HG02870 (cell line): Measurements from ENCODE around the gene EHBP1L1.
A peak's percentile ranks its signal among the peaks of the same experiment; 100 is the strongest.
"Not testable (repeated sequence)": the region's sequence is repeated elsewhere in the genome, so short reads cannot be mapped to it uniquely, and the experiment has no call there.

Experiments used
- ATAC-seq: cut with Tn5 transposase; IDR thresholded peaks from one replicate; pipeline ENCODE4 v1.9.1; 2021; ENCODE audit warnings: mild to moderate bottlenecking, moderate library complexity; ENCODE audit not compliant: unreplicated experiment

EHBP1L1 gene

DNA sequence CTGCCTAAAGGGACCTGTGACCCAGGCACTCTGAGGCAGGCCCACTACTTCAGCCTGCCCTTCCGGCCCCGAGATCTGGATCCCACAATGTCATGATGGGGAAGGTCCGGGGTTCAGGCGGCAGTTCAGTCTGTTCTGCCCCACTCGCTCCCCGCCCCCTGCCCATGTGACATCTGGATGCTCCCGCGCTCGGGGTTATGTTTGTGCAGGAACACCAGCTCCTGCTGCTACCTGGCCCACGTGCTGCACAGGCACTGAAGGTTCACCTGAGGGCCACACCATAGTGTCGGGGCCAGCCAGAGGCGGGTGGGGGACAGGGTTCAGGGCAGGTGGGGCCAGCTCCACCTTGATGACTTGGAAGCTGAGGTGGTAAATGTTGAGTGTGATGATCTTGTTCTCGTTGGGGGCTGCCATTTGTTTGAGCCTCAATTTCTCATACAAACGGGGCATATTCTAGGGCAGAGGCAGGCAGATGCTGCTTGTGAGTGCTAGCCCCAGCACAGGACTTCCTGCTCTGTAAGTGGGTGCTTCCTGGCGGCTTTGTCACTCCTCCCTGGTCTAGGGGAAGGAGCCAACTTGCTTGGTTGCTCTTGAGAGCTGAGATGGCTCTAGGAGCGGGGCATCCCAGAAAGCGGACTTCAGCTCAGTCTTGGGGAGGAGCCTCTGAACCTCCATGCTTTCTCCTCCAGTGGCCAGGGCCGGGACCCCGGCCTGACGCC lies 57.7 kb downstream of the EHBP1L1 start:
- ATAC-seq = no peak

DNA sequence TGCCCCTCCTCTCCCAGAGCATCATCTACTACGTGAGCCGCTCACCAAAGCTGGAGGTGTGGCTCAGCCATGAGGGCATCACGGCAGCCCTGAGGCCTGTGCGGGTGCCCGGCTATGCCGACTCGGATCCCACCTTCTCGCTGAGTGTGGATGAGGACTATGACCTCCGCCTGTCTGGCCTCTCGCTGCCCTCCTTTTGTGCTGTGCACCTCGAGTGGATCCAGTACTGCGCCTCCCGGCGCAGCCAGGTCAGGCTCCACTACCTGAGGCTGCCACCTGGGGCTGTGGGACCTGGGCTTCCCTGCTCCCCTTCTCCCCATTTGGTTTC lies 58.2 kb downstream of the EHBP1L1 start:
- ATAC-seq = no peak

DNA sequence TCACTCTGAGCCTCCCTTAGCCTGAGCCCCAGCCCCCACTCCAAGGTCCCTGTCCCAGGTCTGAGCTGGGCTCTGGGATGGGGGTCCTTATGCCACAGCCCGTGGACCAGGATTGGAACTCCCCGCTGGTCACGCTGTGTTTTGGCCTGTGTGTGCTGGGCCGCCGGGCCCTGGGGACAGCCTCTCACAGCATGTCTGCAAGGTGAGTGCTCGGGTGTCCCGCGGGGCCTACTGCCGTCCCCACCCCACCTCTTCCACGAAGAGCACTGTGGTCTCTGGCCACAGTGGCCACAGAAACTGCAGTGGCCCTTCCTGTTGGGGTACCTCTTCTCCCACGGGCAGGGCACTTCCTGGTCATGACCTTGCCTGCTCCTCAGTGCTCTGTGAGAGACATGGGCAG lies 58.6 kb downstream of the EHBP1L1 start:
- no peak for ATAC-seq

DNA sequence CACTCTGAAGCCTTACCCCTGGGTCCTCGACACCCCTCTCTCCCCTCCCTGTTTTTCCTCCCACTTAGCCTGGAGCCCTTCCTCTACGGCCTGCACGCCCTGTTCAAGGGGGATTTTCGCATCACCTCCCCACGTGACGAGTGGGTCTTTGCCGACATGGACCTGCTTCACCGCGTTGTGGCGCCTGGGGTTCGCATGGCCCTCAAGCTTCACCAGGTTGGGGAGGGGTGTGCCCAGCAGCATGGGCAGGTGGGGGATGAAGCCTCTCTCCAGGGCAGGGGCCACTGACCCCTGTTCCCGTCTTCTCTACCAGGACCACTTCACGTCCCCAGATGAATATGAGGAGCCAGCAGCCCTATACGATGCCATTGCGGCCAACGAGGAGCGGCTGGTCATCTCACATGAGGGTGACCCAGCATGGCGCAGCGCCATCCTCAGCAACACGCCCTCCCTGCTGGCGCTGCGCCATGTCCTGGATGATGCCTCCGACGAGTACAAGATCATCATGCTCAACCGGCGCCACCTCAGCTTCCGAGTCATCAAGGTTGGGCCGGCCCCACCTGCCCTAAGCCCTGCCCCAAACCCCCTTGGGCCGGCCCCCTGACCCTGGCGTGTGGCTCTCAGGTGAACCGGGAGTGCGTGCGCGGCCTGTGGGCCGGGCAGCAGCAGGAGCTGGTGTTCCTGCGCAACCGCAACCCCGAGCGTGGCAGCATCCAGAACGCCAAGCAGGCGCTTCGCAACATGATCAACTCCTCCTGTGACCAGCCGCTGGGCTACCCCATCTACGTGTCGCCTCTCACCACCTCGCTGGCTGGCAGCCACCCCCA lies 59.3 kb downstream of the EHBP1L1 start:
- ATAC-seq = no peak

DNA sequence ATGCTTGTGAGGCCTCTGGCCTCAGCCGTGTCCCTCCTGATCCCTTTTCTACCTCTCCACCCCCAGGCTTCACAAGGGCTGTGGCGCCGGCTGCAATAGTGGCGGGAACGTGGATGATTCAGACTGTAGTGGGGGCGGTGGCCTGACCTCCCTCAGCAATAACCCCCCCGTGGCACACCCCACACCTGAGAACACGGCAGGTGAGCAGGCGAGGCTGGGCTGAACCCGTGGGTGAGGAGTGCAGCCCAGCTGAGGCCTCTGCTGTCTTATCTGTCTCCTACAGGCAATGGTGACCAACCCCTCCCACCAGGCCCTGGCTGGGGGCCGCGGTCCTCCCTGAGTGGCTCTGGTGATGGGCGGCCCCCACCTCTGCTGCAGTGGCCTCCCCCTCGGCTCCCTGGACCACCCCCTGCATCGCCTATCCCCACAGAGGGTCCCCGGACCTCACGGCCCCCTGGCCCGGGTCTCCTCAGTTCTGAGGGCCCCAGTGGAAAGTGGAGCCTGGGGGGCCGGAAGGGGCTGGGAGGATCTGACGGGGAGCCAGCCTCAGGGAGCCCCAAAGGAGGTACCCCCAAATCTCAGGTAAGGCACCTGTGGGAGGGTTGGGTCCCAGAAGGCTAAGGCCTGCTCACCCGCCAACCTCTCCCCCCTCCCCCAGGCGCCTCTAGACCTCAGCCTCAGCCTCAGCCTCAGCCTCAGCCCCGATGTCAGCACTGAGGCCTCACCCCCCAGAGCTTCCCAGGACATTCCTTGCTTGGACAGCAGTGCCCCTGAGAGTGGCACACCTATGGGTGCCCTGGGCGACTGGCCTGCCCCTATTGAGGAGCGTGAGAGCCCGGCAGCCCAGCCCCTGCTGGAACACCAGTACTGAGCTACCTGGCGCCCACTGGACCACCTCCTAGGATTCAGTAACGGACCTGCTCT lies 60.5 kb downstream of the EHBP1L1 start:
- ATAC-seq = no peak

DNA sequence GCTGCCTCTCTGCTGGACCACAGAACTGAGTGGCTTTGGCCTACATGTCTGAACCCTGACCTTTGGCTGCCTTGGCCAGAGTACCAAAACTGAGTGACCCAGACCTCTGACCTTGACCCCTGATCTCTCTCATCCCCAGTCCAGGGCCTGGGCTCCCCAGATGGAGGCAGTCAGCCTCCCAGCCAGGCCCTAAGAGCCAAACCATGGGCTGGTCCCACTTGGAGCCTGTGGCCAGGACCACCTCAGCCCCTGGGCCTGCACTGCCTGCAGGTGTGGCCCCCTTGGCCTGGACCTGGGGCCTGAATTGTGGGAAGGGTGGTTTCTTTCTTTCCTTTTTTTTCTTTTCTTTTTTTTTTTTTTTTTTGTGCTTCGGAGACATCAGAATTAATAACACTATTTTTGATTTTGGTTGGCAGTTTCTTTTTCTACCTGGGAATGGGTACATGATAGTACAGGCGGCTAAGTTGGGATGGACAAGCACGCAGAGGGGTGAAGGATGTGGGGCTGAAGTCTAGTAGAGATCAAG lies 61.2 kb downstream of the EHBP1L1 start:
- no peak for ATAC-seq

DNA sequence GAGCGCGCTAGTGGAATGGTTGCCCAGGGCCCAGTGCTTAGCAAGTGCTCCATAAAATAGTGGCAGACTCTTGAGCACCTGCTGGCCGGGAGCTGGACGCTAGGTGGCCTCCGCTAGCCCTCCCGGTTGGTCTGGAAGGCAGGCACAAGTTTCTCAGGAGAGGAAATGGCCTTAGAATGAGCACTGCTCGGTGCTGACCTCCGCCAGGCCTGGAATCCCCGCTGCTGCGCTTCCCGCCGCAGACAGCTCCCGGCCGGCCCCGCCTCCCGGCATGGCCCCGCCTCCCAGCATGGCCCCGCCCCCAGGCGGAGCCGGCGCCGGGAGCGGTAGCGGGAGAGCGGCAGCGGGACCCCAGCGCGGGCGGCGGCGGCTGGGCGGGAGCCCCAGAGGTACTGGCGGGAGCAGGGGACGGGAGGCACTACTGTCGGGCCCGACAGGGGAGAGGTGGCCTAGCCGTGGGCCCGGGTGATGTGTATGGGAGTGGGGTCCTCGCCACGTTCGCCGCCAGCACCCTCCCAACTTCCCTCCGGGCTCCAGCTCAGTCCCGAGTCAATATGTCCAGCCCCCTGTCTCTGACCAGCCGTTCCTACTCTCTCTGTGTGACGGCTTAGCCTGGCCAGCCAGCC lies 62.1 kb downstream of the EHBP1L1 start, which contains the start of gene SIPA1:
SIPA1 (plus strand) TSS at position 308 of the 626 bp plus-strand sequence. CDS start 2,821 bp downstream, outside the sequence.
- peak; percentile 50 for ATAC-seq

DNA sequence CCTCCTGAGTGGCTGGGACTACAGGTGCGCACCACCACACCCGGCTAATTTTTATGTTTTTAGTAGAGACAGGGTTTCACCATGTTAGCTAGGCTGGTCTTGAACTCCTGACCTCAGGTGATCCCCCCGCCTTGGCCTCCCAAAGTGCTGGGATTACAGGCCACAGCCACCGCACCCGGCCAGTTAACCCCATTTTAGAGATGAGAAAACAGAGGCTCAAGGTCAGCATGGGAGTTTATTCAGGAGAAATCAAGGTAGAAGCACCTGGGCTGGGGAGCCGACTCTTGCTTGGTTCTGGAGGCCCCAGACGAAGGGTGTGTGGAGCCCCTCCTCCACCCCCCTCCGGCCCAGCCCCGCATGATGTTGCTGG lies 63.4 kb downstream of the EHBP1L1 start:
- ATAC-seq = not testable (repeated sequence)

DNA sequence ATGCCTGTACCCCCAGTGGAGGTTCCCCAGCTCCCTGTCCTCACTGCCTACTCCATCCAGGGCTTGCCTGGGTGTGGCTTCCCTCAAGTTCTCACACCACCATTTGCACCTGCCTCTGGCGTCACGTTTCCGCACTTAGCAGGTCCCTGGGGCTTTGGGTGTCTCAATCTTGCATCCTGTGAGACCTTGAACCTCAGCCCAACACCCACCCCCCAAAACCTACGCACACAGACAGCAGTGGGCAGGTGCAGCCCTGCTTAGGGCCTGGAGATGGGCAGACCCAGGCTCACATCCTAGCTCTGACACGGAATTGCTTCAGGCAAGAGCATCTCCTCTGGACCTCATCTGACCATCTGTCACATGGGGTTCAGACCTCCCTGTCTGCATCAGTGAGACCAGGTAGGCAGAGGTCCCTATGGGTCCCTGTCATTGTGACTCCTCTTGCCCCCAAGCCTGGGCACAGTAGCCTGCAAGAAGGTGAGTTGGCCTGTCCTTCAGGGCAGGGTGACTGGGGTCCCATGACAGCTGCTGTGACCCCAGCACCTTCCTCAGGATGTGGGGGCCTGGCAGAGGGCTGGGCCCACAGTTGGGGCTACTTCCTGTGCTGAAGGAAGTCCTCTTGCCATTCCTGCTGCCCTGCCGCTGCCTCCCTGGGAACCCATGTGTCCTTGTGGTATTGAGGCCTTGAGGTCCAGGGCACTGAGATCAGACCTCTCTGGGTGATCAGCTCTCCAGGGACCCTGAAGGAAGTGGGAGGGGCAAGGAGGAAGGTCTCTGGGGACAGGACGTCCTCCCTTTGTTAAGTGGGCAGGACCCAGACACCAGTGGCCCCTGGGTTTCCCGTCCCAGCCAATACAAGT lies 64.0 kb downstream of the EHBP1L1 start:
- ATAC-seq = no peak

DNA sequence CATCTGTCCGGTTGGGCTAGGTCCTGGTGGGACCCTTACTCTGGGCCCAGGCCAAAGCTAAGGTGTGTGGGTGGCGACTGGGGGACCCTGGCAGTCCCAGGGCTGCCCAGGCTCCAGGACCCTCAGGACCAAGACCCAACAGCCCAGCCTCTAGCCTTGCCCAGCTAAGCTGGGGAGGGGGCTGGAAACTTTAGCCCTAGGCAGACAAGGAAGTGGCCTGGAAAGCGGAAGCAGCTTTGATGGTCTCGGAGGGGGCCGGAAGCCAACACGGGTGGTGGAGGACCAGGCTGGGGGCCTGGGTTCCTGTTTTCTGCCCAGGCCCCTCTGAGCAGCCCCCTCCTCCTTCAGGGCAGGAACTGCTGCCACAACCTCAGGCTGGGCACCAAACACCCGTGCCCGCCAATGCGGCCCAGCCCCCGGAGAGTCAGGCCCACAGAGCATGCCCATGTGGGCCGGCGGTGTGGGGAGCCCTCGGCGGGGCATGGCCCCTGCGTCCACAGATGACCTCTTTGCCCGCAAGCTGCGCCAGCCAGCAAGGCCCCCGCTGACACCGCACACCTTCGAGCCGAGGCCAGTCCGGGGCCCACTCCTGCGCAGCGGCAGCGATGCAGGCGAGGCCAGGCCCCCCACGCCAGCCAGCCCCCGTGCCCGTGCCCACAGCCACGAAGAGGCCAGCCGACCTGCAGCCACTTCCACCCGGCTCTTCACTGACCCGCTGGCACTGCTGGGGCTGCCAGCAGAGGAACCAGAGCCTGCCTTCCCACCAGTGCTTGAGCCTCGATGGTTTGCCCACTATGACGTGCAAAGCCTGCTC lies 64.8 kb downstream of the EHBP1L1 start:
- no peak for ATAC-seq

DNA sequence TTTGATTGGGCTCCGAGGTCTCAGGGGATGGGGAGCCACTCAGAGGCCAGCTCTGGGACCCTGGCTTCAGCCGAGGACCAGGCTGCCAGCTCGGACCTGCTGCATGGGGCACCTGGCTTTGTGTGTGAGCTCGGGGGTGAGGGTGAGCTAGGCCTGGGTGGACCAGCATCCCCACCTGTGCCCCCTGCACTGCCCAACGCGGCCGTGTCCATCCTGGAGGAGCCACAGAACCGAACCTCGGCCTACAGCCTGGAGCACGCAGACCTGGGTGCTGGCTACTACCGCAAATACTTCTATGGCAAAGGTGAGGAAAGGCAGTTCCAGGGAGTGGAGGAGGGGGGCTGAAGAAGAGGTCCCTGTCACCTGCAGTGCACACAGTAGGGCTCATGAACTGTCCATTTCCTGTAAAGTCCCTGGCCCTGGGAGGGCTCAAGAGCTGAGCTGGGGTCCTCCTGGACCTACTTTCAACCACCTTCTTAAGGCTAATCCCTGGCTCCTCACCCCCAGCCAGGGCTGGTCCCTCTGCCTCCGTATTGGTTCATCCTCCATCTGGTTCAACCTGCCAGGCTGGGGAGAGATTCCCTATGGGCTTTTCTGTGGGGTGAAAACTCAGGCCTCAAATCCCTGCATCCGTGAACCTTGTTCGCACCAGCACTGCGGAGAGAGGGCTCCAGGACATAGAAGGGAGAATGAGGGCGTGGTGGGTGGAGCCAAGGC lies 65.6 kb downstream of the EHBP1L1 start:
- no peak for ATAC-seq
